Stimulated activated CD8-positive, alpha-beta memory T cell treated with anti-CD3 and anti-CD28 coated beads, Interleukin-12 subunit alpha, Interleukin-12 subunit beta, amount 100 ng/mL, for 24 hours (primary cell): Measurements from ENCODE around the gene PROK2.

Experiments
- DNase-seq: peaks from one replicate; pipeline ENCODE4 v3.0.0-alpha.2; 2020; ENCODE audit errors: extremely low read depth

Gene PROK2, protein sequence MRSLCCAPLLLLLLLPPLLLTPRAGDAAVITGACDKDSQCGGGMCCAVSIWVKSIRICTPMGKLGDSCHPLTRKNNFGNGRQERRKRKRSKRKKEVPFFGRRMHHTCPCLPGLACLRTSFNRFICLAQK

DNA sequence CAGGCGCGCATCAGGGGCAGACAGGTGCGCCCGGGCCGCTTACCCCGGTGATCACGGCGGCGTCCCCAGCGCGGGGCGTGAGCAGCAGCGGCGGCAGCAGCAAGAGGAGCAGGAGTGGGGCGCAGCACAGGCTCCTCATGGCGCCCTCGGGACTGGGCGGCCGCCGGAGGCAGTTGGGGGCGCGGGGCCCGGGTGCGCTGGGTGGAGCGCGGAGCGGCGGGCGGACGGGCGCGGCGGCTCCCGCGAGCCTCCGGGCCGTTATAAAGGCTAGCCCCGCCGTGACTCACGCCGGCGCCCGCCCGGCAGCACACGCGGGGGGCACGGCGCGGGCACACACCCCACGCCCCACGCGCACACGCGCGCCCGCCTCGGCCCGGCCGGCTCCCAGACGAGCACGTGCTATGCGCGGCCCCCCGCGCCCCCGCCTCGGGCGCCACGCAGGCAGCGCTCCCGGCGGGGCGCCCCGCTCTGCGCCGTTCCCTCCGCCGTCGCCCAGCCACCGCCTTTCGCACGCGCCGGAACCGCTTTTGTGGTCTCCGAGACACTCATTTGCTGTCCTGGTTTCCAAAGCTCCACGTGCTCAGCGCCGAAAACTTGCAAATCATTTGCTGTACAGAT is at the start of gene PROK2:
Gene PROK2, minus strand, starts transcription at position 235 of the 618 bp plus-strand sequence. Its CDS starts 96 bp downstream, at position 139.
- peak; percentile 14 for DNase-seq

DNA sequence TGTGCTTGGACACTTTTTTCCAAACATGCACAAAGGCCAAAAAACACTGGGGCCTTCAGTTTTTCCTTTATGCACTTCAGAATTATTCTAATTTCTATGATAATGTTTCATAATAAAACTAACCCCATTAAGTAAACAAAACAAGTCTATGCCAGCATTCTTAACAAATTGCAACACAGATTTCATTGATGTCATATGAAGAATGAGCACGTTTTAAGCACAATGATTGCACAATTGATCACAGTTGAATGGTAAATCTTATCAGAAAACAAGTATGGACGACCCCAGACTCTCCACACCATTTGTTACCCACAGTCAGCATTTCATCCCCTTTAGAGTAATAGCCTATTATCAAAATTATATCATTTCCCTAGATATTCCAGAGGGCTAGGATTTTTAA is 46.7 kb upstream of the PROK2 start:
- DNase-seq, result no peak

DNA sequence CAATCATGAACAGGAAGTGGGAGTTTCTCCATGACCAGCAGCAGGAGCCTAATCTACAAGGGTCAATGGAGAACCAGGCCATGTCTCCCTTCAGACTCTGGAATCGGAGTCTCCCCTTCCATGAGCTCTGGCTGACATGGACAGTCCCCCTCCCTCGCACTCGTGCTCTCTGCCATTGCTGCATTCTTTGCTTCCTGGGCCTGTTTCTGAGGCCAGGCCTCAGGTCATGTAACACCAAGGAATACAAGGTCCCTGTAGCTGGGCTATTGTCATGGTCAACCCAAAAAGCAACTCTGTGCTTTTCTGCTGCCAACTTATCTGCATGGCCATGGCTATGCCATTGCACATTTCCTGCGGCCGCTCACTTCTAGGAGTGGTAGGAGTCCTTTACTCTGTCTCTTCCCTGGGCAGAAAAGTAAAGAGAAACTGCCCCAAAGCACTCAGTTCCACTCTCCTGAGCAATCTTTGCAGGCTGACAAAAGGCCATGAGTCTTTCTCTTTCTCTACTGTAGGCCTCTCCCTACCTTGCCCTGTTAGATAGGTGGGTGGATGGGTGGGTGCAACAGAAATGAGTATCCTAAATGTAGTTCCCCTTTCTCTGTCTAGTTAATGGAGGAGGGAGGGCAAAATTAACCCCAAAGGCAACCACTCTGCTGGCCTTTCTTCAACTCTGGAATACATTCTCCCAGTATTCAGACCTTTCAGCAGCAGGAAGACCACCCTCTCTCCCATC is 40.8 kb upstream of the PROK2 start:
- DNase-seq, result no peak

DNA sequence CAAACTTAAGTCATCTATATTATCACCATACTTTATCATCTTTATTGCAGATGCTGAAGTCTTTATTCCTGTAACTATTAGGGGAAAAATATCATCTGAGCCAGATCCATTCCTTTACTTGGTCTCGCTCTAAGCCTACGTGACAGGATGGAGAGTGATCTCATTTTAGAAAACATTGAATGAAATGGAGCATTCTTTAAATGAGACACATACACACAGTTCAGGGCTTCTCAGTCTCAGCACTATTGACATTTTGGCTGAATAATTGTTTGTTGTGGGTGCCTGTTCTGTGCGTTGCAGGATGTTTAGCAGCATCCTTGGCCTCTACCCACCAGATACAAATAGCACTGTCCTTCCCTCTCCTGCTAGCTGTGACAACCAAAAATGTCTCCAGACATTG is 36.2 kb upstream of the PROK2 start:
- DNase-seq, result no peak

DNA sequence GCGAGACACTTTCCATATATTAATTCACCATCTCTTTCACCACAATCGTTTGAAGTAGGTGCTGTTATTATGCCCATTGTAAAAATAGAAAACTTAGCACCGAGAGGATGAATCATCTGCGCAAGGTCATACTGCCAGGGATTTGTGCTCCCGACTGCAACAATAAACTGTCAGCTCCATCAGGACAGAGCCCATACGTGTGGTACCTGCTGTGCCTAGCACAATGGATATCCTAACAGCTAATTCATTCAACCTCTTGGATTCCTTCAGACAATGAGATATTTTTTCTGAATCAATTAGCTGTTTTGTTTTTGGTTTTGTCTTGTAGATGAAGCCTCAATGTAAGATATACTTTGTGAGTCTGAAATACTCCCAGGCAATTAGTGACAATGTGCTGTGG is 32.3 kb upstream of the PROK2 start:
- no peak for DNase-seq

DNA sequence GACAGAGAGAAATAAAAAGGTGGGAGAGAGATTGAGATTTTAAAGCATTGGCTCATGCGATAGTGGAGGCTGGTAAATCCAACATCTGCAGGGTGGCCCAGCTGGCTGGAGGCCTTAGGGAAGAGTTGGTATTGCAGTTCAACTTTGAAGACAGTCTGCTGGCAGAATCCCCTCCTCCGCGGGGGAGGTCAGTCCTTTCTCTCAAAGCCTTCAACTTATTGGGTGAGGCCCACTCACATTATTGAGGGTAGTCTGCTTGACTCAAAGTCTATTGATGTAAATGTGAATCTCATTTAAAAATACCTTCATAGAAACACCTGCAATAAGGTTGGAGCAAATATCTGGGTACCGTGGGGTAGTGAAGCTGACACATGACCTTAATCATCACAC is 31.8 kb upstream of the PROK2 start:
- no peak for DNase-seq

DNA sequence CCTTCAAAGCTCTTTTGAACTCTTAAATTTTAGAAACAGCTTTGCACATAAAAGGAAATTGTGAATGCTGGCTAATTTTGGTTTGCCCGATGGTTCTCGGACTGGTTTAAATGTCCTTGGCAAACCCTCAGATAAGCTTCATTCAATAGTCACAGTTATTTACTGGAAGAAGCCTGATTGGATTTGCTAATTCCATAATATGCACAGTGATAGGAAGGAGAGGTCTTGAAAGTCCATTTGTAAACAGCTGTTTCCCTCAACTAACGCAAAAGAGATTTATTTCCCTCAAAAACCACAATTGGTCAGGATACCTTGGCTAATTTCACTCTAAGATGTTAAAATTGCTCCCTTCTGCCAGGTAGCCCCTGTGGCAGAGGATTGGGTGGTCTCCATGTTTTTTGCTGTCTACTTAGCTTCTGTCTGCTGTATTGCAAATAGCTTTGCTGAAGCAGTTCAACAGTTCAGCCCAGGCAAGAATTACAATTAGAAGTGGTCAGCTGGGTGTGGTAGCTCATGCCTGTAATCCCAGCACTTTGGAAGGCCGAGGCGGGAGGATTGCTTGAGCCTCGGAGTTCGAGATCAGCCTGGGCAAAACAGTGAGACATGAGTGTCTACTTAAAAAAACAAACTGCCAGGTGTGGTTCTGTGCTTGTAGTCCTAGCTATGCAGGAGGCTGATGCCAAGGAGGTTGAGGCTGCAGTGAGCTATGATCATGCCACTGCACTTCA is 30.6 kb upstream of the PROK2 start:
- no peak for DNase-seq

DNA sequence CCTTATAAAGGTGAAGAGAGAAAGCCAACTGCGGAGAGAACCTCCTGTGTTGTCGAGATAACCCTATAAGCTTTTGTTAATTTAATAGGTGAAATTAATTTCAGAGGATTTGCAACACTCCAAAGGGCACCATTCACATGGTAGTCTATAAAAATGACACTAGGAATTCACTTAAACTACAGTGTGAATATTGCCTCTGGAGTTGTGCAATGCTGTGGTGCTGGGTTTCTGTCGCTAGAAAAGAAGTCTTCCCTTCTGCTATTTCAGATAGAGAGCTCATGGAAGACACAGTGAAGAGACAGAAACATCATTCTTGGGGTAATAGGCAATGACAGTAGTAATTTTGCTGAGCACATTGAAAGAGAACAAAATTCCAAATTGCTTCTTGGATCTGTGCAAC is 28.8 kb upstream of the PROK2 start:
- no peak for DNase-seq

DNA sequence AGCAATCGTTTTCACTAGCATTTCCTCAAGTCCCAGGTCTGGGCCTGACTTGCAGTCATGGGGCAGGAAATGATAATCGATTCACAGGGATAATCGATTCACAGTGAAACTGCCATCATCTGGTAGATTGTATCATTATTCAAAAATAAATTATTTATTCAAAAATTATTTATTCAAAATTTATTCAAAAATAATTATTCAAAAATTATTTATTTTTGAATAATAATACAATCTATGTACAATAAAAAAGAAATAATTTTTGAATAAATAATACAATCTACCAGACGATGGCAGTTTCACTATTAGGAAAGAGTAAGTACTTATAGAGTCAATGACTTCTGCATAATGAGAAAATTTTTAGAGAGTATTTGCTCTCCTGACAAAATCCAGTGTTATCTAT is 28.1 kb upstream of the PROK2 start:
- no peak for DNase-seq

DNA sequence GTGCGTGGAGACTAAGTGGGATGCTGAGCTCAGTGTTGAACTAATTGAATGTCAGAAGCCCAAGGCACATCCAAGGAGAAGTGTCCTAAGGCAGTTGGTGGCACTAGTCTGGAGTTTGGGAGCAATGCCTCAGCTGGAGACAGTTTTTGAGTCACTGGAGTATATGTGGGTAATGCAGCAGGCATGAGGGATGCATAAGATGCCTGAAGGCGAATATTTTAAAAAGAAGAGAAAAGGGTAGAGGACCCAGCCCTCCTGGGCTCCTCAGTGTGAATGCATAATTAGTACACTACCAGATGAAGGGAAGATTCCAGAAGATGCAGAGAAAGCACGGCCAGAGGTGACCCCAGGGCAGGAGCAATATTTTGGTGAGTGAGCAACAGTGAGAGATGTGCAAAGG is 25.1 kb upstream of the PROK2 start:
- no peak for DNase-seq

DNA sequence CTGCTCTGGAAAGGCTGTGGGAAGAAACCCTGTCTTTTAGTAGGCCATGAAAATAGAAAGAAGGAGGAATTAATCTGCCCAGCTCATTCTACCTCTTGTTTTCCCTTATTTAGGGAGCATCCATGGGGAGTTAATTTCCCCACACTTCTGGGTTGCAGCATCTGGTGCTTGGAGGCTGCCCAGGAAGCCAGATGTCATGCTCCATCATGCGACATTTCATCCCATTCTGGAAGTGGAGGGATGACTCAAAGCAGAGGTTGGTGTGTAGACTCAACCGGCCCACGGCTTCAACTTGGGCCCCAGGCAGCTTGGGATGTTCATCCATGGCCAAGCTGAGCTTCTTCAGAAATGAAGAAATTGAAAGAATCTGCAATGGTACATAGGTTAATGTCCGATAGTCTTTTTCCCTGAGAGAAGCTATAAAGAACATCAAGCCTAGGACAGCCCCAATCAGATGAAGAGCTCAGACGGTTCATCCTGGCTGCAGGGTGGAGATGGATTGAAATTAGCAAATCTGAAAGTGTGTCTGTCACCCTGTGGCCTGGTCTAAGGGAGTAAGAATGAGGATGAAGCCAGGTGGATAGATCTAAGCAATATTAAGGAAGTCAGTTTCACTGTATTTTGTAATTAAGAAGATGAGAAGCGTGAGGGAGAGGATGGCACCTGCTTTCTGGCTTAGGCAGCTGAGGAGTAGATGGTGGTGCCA is 24.5 kb upstream of the PROK2 start:
- DNase-seq, result no peak

DNA sequence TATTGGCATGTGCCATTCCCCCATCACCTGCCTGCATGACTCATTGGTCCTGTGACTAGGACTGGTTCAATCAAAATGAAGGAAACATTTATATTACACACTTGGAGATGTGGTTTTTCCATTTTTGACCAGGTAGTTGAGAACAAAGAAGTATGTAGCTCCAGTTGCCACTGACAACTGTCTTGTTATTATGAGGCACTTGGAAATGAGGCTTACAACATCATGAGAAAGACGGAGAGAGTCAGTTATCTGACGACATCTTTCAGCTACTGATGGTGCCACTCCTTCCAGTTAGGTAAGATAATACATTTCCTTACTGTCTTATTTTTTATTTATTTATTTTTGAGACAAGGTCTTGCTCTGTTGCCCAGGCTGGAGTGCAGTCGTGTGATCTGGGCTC is 21.8 kb upstream of the PROK2 start:
- no peak for DNase-seq

DNA sequence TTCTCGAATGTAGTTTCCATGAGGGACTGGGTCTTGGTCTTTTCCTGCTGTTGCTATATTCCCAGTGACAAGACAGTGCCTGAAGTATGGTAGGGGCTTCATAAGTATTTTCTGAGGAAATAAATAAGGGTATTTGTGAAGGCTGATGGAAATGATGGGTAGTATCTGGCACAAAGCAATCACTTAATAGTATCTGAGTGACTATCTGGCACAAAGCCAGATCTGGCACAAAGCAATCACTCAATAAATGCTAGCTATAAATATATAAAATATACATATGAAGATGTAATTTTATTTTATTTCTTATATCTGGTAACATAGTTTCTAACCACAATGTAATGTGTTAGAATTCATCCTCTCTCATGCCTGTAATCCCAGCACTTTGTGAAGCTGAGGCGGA is 20.7 kb upstream of the PROK2 start:
- no peak for DNase-seq

DNA sequence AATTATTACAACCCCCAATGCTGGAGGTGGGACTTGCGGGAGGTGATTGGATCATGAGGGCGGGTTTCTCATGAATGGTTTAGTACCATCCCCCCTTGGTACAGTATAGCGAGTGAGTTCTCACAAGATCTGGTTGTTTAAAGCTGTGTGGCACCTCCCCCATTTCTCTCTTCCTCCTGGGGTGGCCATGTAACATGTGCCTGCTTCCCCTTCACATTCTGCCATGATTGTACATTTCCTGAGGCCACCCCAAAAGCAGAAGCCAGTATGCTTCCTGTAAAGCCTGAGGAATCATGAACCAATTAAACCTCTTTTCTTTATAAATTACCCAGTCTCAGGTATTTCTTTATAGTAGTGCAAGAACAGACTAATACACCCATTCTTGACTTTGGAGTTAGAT is 20.3 kb upstream of the PROK2 start:
- no peak for DNase-seq

DNA sequence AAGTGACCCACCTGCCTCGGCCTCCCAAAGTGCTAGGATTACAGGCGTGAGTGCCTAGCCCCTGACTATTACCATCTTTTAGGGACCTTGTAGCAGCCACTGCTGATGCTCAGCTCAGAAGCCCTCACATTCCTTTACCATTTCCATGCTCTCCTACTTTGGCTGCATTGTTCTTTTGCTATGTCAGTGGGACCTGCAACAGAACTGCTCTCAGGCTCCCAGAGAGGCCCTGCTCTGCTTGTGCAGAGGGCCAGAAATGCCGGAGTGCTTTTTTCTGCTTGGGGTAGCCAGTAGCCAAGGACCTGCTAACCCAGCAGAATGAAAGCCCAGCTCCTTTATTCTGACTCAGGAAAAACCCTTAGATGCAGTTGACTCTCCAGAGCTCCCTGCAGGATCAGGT is 18.3 kb upstream of the PROK2 start:
- DNase-seq, result no peak

DNA sequence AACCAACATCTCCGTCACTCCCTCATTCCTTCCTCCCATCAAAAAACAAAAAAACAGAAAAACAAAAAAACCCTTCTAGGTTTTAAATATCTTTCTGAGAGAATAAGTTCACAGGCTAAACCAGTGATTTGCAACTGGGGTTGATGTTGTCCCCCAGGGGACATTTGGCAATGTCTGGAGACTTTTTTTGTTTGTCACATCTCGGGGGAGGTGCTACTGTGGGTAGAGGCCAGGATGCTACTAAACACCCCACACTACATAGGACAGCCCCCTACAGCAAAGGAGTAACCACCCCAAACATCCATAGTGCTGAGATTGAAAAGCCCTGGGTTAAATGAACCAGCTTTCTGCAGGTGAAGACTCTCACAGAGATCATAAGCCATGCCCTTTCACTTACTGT is 17.0 kb upstream of the PROK2 start:
- DNase-seq, result no peak

DNA sequence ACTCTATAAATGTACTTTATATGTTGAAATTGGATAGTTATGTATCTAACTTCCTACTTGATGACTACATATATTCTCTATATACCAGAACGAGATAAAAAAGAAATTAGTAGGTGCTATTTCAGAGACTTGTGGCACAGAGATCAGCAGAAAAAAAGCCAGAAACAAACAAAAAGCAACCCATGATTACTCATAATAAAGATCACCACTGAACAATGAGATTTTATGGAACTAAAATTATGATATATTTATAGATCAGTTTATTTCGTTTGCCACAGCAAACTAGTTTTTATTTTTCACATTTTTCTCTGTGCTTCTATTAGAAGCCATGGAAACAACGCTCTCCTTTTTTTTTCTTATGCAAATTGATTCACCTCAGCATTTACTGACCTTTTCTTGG is 15.1 kb upstream of the PROK2 start:
- no peak for DNase-seq

DNA sequence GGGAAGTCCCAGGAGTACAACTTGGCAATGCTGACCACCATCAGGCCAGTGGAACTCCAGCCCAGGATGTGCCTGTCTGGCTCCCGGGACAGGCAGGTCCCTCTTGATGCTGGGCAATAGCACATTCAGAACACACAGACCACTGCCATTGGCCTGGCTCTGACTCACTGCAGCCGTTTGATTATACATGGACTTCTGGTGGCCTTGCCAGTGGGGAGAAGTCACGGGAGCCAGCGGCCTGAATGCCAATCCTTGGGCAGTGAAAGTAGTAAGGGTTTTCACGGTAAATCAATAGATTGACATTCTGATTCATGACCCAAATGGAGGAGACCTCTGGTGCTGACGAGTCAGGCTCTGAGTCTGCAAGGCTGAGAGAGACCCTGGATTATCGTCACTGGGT is 12.5 kb upstream of the PROK2 start:
- no peak for DNase-seq

DNA sequence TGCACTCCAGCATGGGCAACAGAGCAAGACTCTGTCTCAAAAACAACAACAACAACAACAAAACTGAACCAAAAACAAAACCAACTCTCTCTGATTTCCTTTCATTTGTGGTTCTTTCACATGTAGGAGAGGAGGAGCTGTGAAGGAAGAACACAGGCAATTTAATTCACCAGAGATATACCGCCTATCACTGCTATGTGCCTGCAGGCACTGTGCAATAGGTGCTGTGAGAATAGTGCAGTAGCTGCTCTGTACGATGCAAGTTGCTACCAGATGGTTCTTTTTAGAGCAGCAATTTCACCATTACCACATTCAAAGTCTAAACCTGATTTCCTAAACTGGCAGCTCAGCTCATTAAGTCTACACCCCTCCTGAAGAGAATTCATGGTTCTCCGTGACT is 11.3 kb upstream of the PROK2 start:
- no peak for DNase-seq

DNA sequence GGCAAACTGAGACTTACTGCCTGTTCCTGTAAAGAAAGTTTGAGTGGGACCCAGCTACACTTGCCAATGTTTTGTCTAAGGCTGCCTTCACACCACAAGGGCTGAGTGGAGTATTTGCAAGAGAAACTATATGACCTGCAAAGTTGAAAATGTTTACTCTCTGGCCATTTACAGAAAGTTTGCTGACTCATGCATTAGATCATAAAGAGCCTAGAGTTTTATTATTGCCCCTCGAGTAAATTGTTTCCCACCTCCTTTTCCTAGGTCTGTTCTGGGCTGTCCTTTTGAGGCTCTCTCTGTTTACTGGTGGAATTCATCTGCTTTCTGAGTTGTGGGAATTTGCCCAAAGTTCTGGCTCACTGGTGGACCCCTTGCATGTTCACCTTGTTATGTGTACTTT is 6.7 kb upstream of the PROK2 start:
- no peak for DNase-seq

DNA sequence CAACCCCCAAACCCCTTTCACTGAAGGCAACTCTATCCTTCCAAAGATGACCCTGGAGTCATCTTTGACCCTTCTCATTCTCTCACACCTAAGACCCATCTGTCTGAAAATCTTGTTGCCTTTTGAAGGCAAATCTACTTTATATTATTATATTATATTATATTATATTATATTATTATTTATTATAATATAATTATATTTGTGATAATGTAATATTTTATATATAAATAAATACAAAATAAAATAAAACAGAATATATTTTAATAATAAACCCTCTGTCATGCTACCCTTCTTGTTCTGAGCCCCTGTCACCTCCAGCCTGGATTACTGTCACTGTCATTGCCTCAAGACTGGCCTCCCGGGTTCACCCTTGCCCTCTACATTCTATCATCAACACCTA is 5.0 kb upstream of the PROK2 start:
- DNase-seq, result no peak

DNA sequence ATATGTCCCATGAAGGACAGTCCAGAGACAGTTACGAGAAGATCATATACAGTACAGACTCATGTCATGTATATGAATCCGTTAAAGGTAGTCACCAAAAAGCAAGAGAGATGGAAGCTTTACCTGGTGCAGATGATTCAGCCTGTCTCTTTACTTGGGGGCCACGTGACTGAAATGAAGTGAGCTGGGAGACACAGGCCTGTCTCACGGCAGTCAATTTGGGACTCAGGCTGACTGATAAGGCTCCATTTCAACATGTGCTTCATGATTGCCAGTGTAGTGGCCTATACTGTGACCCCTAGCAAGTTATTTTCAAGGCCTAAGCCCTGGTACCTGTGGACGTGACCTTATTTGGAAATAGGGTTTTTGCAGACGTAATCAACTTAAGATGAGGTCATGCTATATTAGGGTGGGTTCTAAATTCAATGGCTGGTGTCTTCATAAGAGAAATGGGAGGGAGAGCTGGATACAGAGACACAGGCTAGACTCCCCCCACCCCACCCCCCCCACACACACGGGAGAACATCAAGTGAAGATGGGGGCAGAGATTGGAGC is 3.0 kb upstream of the PROK2 start:
- no peak for DNase-seq
